ENCODE data around the gene SLITRK5.

SLITRK5 gene

GRCh38 chr13:87712012-87712411, 40.8 kb downstream of the SLITRK5 start:
- DNase-seq: no peak
